ENCODE results near the gene CSRNP3.
"Not testable (repeated sequence)": the region's sequence is repeated elsewhere in the genome, so short reads cannot be mapped to it uniquely, and the experiment has no call there.

Gene CSRNP3

GRCh38 chr2:165633431-165633830, 163.9 kb downstream of the CSRNP3 start:
- DNase-seq (ENCODE audit: low read depth in 3 of 3): no peak

DNA sequence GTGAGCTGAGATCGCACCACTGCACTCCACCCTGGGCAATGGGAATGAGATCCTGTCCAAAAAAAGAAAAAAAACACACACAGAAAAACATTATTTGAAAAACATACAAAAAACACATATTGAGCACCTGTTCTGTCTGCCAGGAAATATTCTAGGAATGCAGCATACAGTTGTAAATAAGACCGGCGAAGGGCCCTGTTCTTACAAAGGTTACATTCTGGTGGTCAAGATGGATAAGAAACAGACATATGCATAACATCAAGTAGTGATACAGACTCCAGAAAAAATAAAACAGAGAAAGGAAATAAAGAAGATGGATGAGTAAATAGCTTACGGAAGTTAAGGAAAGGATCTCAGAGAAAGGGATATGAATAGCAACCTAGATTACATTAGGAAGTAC, 164.8 kb downstream of the CSRNP3 start:
- DNase-seq (ENCODE audit: low read depth in 3 of 3): no peak

GRCh38 chr2:165634855-165635254, 165.4 kb downstream of the CSRNP3 start:
- DNase-seq (ENCODE audit: low read depth in 3 of 3): no peak

GRCh38 chr2:165635532-165635931, 166.0 kb downstream of the CSRNP3 start:
- no peak for DNase-seq (ENCODE audit: low read depth in 3 of 3)

- no peak for DNase-seq (ENCODE audit: low read depth in 3 of 3)
These were observed 167.5 kb downstream of the CSRNP3 start for GRCh38 chr2:165636959-165637358.

DNA sequence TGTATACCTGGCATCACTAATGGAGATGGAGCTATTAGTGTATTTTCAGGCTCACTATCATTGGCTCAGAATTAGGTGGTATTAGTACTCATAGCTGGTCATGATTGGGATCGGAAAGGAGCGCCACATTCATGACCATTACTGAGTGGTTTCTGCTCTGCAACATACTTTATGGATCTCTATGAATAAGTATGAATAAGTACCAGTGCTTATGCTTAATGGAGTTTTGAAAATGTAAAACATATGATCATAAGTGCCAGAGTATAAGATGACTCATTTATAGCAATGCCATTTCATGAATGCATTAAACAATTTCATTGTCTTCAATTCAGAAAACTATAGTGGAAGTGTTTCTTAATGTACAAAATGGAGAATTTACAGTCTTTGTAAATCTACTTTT, 167.9 kb downstream of the CSRNP3 start:
- DNase-seq (ENCODE audit: low read depth in 3 of 3): no peak

- DNase-seq (ENCODE audit: low read depth in 3 of 3): no peak
These were observed 170.0 kb downstream of the CSRNP3 start for GRCh38 chr2:165639504-165639903.

DNA sequence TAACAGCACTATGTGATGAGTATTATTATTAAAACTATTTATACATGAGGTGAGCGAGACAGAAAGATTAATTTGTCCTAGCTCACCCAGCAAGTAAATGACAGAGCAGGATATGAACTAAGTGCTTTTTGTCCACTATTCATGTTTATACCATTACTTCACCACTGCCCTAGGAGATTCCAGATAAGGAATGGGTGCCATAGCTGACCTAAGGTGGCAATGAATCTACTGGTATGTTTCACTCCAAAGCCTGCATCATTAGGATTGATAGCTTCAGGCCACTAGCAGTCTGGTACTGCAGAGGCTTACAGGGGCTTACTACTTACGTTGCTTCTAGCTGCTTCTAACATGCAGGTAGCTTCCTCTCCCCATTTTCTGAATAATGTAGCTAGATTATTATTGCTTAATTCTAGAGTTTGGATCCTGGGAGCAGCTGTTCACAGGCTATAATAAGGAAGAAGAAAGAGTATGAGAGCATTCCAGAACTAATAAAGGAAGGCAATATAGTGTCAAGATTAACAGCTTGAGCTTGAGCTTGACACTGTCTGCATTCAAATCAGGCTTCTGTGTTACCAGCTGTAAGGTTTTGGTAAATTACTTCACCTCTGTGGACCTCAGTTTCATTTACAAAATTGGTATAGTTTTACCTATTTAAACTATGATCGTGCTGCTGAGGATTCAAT, 170.9 kb downstream of the CSRNP3 start:
- no peak for DNase-seq (ENCODE audit: low read depth in 3 of 3)

DNA sequence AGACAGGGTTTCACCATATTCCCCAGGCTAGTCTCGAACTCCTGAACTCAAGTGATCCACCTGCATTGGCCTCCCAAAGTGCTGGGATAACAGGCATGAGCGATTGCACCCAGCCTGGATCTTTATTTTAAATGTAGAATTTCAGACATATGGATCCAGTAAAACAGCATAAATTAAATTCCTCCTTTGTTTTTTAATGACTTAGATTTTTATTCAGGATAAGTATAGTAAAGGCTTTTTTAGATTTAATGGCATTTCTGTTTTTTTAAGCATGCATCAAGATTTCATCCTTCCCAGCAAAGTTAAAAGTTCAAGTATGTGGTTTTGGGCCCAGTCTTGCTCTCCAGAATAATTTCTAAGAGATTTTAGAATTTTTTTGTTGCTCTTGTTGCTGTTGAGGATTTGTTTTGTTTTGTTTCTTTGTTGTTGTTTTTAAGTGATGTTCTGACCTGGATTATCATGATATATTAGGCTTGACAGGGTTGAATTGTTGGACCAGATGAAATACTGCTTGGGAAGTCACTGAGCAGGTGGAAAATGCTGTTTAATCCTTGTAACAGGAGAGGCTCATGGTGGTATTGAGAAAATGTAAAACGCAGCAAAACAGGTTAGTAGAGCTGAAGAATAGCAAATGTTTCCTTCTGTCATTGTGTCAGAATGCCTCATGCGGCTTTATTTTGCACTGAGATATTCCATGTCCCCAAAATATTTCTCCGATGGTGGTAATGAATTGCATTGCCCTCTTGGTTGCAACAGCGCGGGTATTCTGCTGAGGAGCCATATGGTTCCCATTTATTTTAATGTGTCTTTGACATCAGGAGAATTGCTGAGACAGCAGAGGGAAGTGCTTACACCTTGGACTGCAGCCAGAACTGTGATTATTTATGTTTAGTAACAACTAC, 176.7 kb downstream of the CSRNP3 start:
- no peak for DNase-seq (ENCODE audit: low read depth in 3 of 3)

GRCh38 chr2:165647409-165647808, 177.9 kb downstream of the CSRNP3 start:
- DNase-seq (ENCODE audit: low read depth in 3 of 3): no peak

DNA sequence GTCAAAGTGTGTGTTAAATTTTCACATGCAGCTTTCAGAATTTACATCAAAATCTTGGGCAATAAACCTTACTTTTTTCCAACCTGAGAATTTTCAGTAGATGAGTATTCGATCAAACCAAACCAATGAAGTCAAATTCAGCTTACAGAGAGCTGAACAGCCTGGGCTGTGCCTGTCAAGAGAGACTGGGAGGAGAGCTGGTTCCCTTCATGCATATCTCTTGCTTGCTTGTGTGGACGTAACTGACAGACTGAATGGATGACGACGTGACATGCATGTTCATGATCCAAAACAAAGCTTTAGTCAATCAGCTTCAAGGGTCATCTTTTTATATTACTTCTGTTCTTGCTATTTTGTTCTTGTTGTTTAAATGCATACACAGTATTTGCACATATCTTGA, 179.3 kb downstream of the CSRNP3 start:
- DNase-seq (ENCODE audit: low read depth in 3 of 3): no peak

GRCh38 chr2:165651233-165651632, 181.7 kb downstream of the CSRNP3 start:
- no peak for DNase-seq (ENCODE audit: low read depth in 3 of 3)

DNA sequence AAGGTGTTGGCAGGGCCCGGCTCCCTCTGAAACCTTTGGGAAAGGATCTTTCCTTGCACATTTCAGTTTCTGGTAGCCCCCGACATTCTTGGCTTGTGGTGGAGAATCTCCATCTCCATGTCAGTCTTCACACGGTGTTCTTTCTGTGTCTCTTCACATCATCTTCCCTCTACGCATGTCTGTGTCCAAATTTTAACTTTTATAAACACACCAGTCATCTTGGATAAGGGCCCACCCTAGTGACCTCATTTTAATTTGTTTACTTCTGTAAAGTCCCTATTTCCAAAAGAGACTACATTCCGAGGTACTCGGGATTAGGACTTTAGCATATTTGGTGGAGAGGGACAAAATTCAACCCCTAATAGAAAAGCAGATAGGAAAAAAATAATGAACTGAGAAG, 186.2 kb downstream of the CSRNP3 start:
- DNase-seq (ENCODE audit: low read depth in 3 of 3): no peak

DNA sequence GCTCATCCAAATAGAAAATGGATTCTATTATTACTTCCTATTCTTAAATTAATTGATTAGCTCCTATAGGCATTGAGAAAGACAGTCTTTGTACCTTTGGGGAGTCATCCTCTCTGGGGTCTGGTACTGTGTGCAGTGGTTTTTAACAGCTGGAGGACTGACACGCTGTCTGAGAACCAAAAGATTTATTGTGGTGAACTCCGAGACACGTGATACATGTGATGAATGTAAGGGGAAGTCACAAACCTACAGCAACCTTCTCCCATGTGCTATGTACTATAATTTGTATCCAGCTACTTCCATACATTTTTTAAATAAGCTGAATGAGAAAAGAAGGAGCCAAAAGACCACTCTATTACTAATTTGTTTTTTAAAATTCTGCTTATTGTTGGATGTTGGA, 190.9 kb downstream of the CSRNP3 start:
- no peak for DNase-seq (ENCODE audit: low read depth in 3 of 3)

- no peak for DNase-seq (ENCODE audit: low read depth in 3 of 3)
These were observed 193.2 kb downstream of the CSRNP3 start for GRCh38 chr2:165662720-165663119.

- DNase-seq (ENCODE audit: low read depth in 3 of 3): no peak
These were observed 196.1 kb downstream of the CSRNP3 start for GRCh38 chr2:165665614-165666013.

DNA sequence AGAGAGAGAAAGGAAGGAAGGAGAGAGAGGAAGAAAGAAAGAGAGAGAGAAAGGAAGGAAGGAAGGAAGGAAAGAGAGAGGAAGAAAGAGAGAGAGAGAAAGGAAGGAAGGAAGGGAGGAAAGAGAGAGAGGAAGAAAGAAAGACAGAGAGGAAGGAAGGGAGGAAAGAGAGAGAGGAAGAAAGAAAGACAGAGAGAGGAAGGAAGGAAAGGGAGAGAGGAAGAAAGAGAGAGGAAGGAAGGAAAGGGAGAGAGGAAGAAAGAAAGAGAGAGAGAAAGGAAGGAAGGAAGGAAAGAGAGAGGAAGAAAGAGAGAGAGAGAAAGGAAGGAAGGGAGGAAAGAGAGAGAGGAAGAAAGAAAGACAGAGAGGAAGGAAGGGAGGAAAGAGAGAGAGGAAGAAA, 196.6 kb downstream of the CSRNP3 start:
- not testable (repeated sequence) for DNase-seq (ENCODE audit: low read depth in 3 of 3)

GRCh38 chr2:165666605-165667004, 197.1 kb downstream of the CSRNP3 start:
- DNase-seq (ENCODE audit: low read depth in 3 of 3): no peak

DNA sequence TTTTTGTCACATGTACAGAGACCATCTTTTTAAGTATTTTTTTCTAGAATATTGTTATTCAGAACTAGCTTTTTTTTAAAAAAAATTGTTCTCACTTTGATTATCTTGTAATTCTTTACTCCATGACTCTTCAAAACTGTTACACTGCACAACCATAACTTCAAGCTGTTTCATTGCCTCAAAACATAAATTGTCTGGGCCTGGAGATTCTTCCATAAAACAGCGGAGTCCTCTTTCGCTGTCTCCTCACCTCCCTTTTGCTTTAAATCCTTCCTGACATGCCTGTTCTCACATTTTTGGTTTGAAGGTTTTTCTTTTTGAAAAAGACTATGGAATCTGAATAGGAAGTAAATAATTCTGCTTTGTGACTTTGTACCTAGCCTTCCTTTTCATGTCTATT, 197.9 kb downstream of the CSRNP3 start:
- DNase-seq (ENCODE audit: low read depth in 3 of 3): no peak

DNA sequence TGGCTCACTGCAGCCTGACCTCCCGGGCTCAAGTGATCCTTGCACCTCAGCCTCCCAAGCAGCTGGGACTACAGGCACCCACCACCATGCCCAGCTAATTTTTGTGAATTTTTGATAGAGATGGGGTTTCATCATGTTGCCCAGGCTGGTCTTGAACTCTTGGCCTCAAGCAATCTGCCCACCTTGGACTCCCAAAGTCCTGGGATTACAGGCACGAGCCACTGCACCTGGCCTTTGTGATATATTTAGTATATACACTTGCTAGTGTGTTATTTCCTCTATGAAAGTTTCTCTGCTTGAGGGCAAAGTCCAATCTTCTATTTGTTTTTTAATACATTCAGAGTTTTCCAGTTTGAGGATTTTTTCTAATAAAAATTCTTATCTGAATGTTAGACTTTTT, 205.3 kb downstream of the CSRNP3 start:
- DNase-seq (ENCODE audit: low read depth in 3 of 3): no peak

DNA sequence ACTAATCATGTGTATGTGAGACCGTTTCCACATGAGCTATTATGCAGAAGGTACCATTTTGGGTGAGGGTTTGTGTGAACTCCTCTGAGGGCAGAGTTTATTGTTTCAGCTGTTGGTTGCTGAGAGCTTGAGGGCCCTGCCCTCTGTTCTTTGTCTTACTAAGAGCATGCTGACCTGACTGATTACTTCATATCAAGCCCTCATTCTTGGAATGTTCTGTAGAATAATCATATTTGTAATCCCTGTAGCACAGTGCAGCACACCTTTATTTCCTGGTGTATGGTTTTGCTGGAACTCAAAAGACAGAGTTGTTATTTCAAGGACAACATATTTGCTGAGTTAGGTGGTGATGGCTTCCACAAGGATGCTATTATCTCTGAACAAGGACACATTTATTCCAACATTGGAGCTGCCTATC, 206.1 kb downstream of the CSRNP3 start:
- DNase-seq (ENCODE audit: low read depth in 3 of 3): no peak

DNA sequence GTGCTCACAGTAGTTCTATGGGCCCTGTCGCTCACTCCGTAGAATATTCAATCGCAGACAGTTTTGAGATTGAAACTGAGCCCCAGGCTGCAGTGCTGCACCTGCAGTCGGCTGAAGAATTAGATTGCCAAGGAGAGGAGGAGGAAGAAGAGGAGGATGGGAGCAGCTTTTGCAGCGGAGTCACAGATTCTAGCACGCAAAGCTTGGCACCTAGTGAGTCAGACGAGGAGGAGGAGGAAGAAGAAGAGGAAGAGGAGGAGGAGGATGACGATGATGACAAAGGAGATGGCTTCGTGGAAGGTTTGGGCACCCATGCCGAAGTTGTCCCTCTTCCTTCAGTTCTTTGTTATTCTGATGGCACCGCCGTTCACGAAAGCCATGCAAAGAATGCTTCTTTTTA, 209.4 kb downstream of the CSRNP3 start:
- DNase-seq (ENCODE audit: low read depth in 3 of 3): no peak

DNA sequence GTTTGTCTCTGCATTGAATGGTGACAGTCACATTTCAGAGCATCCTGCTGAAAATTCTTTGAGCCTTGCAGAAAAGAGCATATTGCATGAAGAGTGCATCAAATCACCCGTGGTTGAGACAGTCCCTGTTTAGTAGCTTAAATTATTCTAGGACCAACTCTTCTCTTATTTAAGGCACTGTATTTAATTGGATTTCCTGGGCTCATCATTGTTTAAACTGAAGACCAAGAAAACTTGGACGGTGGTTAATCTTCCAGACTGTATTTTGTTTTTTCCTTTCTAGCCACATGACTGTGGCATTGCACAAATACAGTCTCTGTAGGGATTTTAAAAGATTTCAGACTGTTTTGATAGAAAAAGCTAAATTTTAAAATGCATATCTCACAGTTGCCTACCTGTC, 210.1 kb downstream of the CSRNP3 start:
- DNase-seq (ENCODE audit: low read depth in 3 of 3): no peak
